HEK293 (cell line): Measurements from ENCODE around the gene KIRREL1.

ENCODE experiments used
- CTCF ChIP-seq: fragments of 450-650 bp; formaldehyde crosslinking; IDR thresholded peaks from 2 replicates; pipeline ENCODE4 v1.5.1; 2016; ENCODE audit warnings: missing biosample characterization, missing genetic modification characterization
- GFI1B ChIP-seq: fragments of 450-650 bp; formaldehyde crosslinking; IDR thresholded peaks from 2 replicates; pipeline ENCODE4 v1.5.1; 2016; ENCODE audit warnings: missing biosample characterization, missing genetic modification characterization
- GLIS1 ChIP-seq: fragments of 450-650 bp; formaldehyde crosslinking; IDR thresholded peaks from 2 replicates; pipeline ENCODE4 v1.5.1; 2016; ENCODE audit warnings: missing biosample characterization, missing genetic modification characterization
- GLIS2 ChIP-seq: fragments of 450-650 bp; formaldehyde crosslinking; IDR thresholded peaks from 2 replicates; pipeline ENCODE4 v1.5.1; 2016; ENCODE audit warnings: missing biosample characterization, missing genetic modification characterization
- HIC1 ChIP-seq: fragments of 450-650 bp; formaldehyde crosslinking; IDR thresholded peaks from 2 replicates; pipeline ENCODE4 v1.5.1; 2016; ENCODE audit warnings: missing biosample characterization, missing genetic modification characterization
- HOXD13 ChIP-seq: sonication (generic); formaldehyde crosslinking; IDR thresholded peaks from 2 replicates; pipeline ENCODE4 v1.8.0; 2022; ENCODE audit warnings: missing genetic modification reagents, borderline replicate concordance
- PBX3 ChIP-seq: sonication (generic); formaldehyde crosslinking; IDR thresholded peaks from 2 replicates; pipeline ENCODE4 v1.8.1; 2022; ENCODE audit warnings: mild to moderate bottlenecking, moderate library complexity, missing genetic modification reagents
- PRDM1 ChIP-seq: fragments of 450-650 bp; formaldehyde crosslinking; IDR thresholded peaks from 2 replicates; pipeline ENCODE4; 2016; ENCODE audit warnings: missing biosample characterization, missing genetic modification characterization
- RBAK ChIP-seq: fragments of 450-650 bp; formaldehyde crosslinking; IDR thresholded peaks from 2 replicates; pipeline ENCODE4 v1.5.1; 2016; ENCODE audit warnings: missing biosample characterization, missing genetic modification characterization
- YY1 ChIP-seq: fragments of 450-650 bp; formaldehyde crosslinking; IDR thresholded peaks from 2 replicates; pipeline ENCODE4 v1.5.1; 2018; ENCODE audit warnings: missing biosample characterization, missing genetic modification characterization
- ZBTB26 ChIP-seq: fragments of 450-650 bp; formaldehyde crosslinking; optimal IDR thresholded peaks from 2 replicates; pipeline ENCODE3; 2016; ENCODE audit warnings: missing biosample characterization, mild to moderate bottlenecking, missing genetic modification characterization
- ZBTB7A ChIP-seq: fragments of 450-650 bp; formaldehyde crosslinking; IDR thresholded peaks from 2 replicates; pipeline ENCODE4 v1.5.1; 2016; ENCODE audit warnings: low read depth, missing biosample characterization, missing genetic modification characterization
- ZFHX2 ChIP-seq: fragments of 450-650 bp; formaldehyde crosslinking; conservative IDR thresholded peaks from 2 replicates; pipeline ENCODE4 v1.5.1; 2016; ENCODE audit warnings: missing biosample characterization, missing genetic modification characterization
- ZNF114 ChIP-seq: fragments of 450-650 bp; formaldehyde crosslinking; IDR thresholded peaks from 2 replicates; pipeline ENCODE4 v1.5.0; 2017; ENCODE audit warnings: missing biosample characterization, missing genetic modification characterization
- ZNF140 ChIP-seq: fragments of 450-650 bp; formaldehyde crosslinking; IDR thresholded peaks from 2 replicates; pipeline ENCODE4 v1.5.1; 2016; ENCODE audit warnings: missing biosample characterization, missing genetic modification characterization
- ZNF214 ChIP-seq: fragments of 450-650 bp; formaldehyde crosslinking; IDR thresholded peaks from 2 replicates; pipeline ENCODE4 v1.5.1; 2017; ENCODE audit warnings: missing biosample characterization, mild to moderate bottlenecking, missing genetic modification characterization, borderline replicate concordance
- ZNF26 ChIP-seq: fragments of 450-650 bp; formaldehyde crosslinking; IDR thresholded peaks from 2 replicates; pipeline ENCODE4 v1.5.1; 2016; ENCODE audit warnings: missing biosample characterization, missing genetic modification characterization
- ZNF280C ChIP-seq: fragments of 450-650 bp; formaldehyde crosslinking; IDR thresholded peaks from 2 replicates; pipeline ENCODE4 v1.5.1; 2016; ENCODE audit warnings: missing biosample characterization, missing genetic modification characterization
- ZNF341 ChIP-seq: fragments of 450-650 bp; formaldehyde crosslinking; IDR thresholded peaks from 2 replicates; pipeline ENCODE4; 2016; ENCODE audit warnings: low read depth, missing biosample characterization, missing genetic modification characterization
- ZNF366 ChIP-seq: fragments of 450-650 bp; formaldehyde crosslinking; conservative IDR thresholded peaks from 2 replicates; pipeline ENCODE4 v1.5.1; 2016; ENCODE audit warnings: missing biosample characterization, missing genetic modification characterization
- ZNF488 ChIP-seq: fragments of 450-650 bp; formaldehyde crosslinking; IDR thresholded peaks from 2 replicates; pipeline ENCODE4 v1.5.1; 2016; ENCODE audit warnings: missing biosample characterization, missing genetic modification characterization
- ZNF555 ChIP-seq: fragments of 450-650 bp; formaldehyde crosslinking; conservative IDR thresholded peaks from 2 replicates; pipeline ENCODE4 v1.5.1; 2017; ENCODE audit warnings: missing biosample characterization, mild to moderate bottlenecking, missing genetic modification characterization, inconsistent platforms
- ZNF600 ChIP-seq: fragments of 450-650 bp; formaldehyde crosslinking; IDR thresholded peaks from 2 replicates; pipeline ENCODE4 v1.5.1; 2016; ENCODE audit warnings: missing biosample characterization, missing genetic modification characterization
- ZNF664 ChIP-seq: fragments of 450-650 bp; formaldehyde crosslinking; IDR thresholded peaks from 2 replicates; pipeline ENCODE4 v1.5.1; 2016; ENCODE audit warnings: missing biosample characterization, missing genetic modification characterization
- ZSCAN18 ChIP-seq: fragments of 450-650 bp; formaldehyde crosslinking; IDR thresholded peaks from 2 replicates; pipeline ENCODE4 v1.5.1; 2016; ENCODE audit warnings: missing biosample characterization, missing genetic modification characterization

KIRREL1 gene

GRCh38 chr1:157994704-157995582 lies 1.5 kb downstream of the KIRREL1 start (continued):
- TF ChIP-seq ZNF600 (tag by site-specific recombination) (no peak), GFI1B (no peak), CTCF (tag by site-specific recombination) (no peak), ZNF488 (tag by site-specific recombination) (no peak), ZNF26 (tag by site-specific recombination) (no peak), ZNF114 (no peak), ZNF555 (tag by site-specific recombination) (no peak), ZNF214 (no peak), ZFHX2 (tag by site-specific recombination) (peak; percentile 46), HOXD13 (CRISPR knock-in tag) (no peak), ZBTB26 (tag by site-specific recombination) (no peak), HIC1 (tag by site-specific recombination) (no peak), PRDM1 (tag by site-specific recombination) (no peak), ZNF280C (no peak), RBAK (tag by site-specific recombination) (no peak), ZSCAN18 (no peak), GLIS1 (tag by site-specific recombination) (peak; percentile 72), ZNF664 (tag by site-specific recombination) (no peak), ZBTB7A (tag by site-specific recombination) (no peak; the same call in 1 of the 2 replicates), ZNF140 (tag by site-specific recombination) (no peak), GLIS2 (tag by site-specific recombination) (peak; percentile 40), YY1 (no peak), PBX3 (no peak), ZNF341 (tag by site-specific recombination) (peak; percentile 84), ZNF366 (tag by site-specific recombination) (0 out of 2 replicates have a peak, but pooled peaks have one; percentile 27)
- TF ChIP-seq, all 188 proteins: peak for 7
